Limb (tissue), 2 donors: Measurements from ENCODE around the gene GPR3.
A peak's percentile ranks its signal among the peaks of the same experiment; 100 is the strongest.

ENCODE experiments used
- DNase-seq, 2 donors: peaks; one replicate each; pipeline ENCODE4 v3.0.0-alpha.2; 2016; ENCODE audit errors: extremely low spot score in 2 of 2

The GPR3 gene

GRCh38 chr1:27358038-27358927, 34.1 kb upstream of the GPR3 start:
- DNase-seq: no peak

- no peak for DNase-seq
These were observed 33.5 kb upstream of the GPR3 start for GRCh38 chr1:27358928-27359313.

GRCh38 chr1:27359822-27360158, 32.6 kb upstream of the GPR3 start:
- DNase-seq: no peak

GRCh38 chr1:27360159-27361043, 32.0 kb upstream of the GPR3 start:
- peak in 1 of 2 donors; percentile 53 for DNase-seq

- DNase-seq: no peak
These were observed 31.4 kb upstream of the GPR3 start for GRCh38 chr1:27361044-27361402.

- DNase-seq: no peak
These were observed 30.9 kb upstream of the GPR3 start for GRCh38 chr1:27361553-27361952.

- no peak for DNase-seq
These were observed 28.4 kb upstream of the GPR3 start for GRCh38 chr1:27363766-27364695.

GRCh38 chr1:27364696-27365371, 27.6 kb upstream of the GPR3 start:
- DNase-seq: no peak

- peak; percentile 86 to 88 for DNase-seq
These were observed 26.9 kb upstream of the GPR3 start for GRCh38 chr1:27365372-27366112.

- peak; percentile 66 to 85 for DNase-seq
These were observed 26.4 kb upstream of the GPR3 start for GRCh38 chr1:27366113-27366410.

- DNase-seq: peak; percentile 67 to 77
These were observed 25.8 kb upstream of the GPR3 start, which contains the start of gene MAP3K6 for GRCh38 chr1:27366411-27367159. Gene MAP3K6 (minus strand): TSS chr1:27366961. CDS start chr1:27366597, 364 bp downstream.

- DNase-seq: no peak
These were observed 25.2 kb upstream of the GPR3 start for GRCh38 chr1:27367160-27367650.

- no peak for DNase-seq
These were observed 23.4 kb upstream of the GPR3 start for GRCh38 chr1:27368869-27369582.

- no peak for DNase-seq
These were observed 20.2 kb upstream of the GPR3 start for GRCh38 chr1:27372022-27372807.

GRCh38 chr1:27372808-27373690, 19.4 kb upstream of the GPR3 start:
- DNase-seq: no peak

GRCh38 chr1:27374362-27375086, 17.9 kb upstream of the GPR3 start, which contains the start of gene FCN3:
Gene FCN3 (minus strand): TSS chr1:27374824. CDS start chr1:27374818, 6 bp downstream.
- DNase-seq: no peak
